SK-N-SH treated with all-trans-retinoic acid at 6 μM for 48 hours (cell line): ENCODE results near the gene HPCAL1.

Experiments used
- ATAC-seq: fragments of 200-7000 bp; cut with Tn5 transposase; 3 replicates; pipeline ENCODE4 v1.9.1; 2020; ENCODE audit warnings: mild to moderate bottlenecking, moderate library complexity
- ARNTL ChIP-seq: fragments of 450-650 bp; formaldehyde crosslinking; IDR thresholded peaks from 2 replicates; pipeline ENCODE4 v1.5.0; 2020; ENCODE audit warnings: low read depth, mild to moderate bottlenecking, moderate library complexity, borderline replicate concordance
- CSDC2 ChIP-seq: fragments of 250-450 bp; sonication (Bioruptor Pico); IDR thresholded peaks from 2 replicates; pipeline ENCODE4 v1.5.0; 2020; ENCODE audit warnings: mild to moderate bottlenecking, moderate library complexity
- CSRNP3 ChIP-seq: fragments of 250-450 bp; sonication (Bioruptor Pico); IDR thresholded peaks from 2 replicates; pipeline ENCODE4 v1.5.1; 2021; ENCODE audit warnings: mild to moderate bottlenecking, moderate library complexity
- GLIS3 ChIP-seq: fragments of 250-450 bp; sonication (Bioruptor Pico); IDR thresholded peaks from 2 replicates; pipeline ENCODE4 v1.5.0; 2020; ENCODE audit warnings: mild to moderate bottlenecking, moderate library complexity
- ISL1 ChIP-seq: fragments of 250-450 bp; sonication (Bioruptor Pico); IDR thresholded peaks from 2 replicates; pipeline ENCODE4 v2.1.2; 2022; ENCODE audit warnings: mild to moderate bottlenecking, moderate library complexity
- OSR1 ChIP-seq: fragments of 250-450 bp; sonication (Bioruptor Pico); IDR thresholded peaks from 2 replicates; pipeline ENCODE4 v1.8.0; 2022; ENCODE audit warnings: moderate library complexity, mild to moderate bottlenecking, inconsistent platforms
- PATZ1 ChIP-seq: fragments of 250-450 bp; sonication (Bioruptor Pico); IDR thresholded peaks from 2 replicates; pipeline ENCODE4 v1.8.0; 2020; ENCODE audit warnings: mild to moderate bottlenecking, moderate library complexity, borderline replicate concordance
- PPARA ChIP-seq: fragments of 250-450 bp; sonication (Bioruptor Pico); IDR thresholded peaks from 2 replicates; pipeline ENCODE4 v1.5.0; 2020; ENCODE audit warnings: mild to moderate bottlenecking, borderline replicate concordance
- RARB ChIP-seq: fragments of 250-450 bp; sonication (Bioruptor Pico); IDR thresholded peaks from 2 replicates; pipeline ENCODE4 v1.8.0; 2021; ENCODE audit warnings: mild to moderate bottlenecking, moderate library complexity
- SNAI2 ChIP-seq: fragments of 250-450 bp; sonication (Bioruptor Pico); IDR thresholded peaks from 2 replicates; pipeline ENCODE4 v1.5.0; 2020; ENCODE audit warnings: mild to moderate bottlenecking, moderate library complexity
- TCF4 ChIP-seq: fragments of 250-450 bp; sonication (Bioruptor Pico); IDR thresholded peaks from 2 replicates; pipeline ENCODE4 v1.8.0; 2021; ENCODE audit warnings: mild to moderate bottlenecking, moderate library complexity, borderline replicate concordance
- TOX ChIP-seq: fragments of 250-450 bp; sonication (Bioruptor Pico); IDR thresholded peaks from 2 replicates; pipeline ENCODE4 v1.8.0; 2021; ENCODE audit warnings: mild to moderate bottlenecking, moderate library complexity, borderline replicate concordance
- TSHZ2 ChIP-seq: fragments of 250-450 bp; sonication (Bioruptor Pico); IDR thresholded peaks from 2 replicates; pipeline ENCODE4 v1.5.0; 2020; ENCODE audit warnings: mild to moderate bottlenecking, moderate library complexity
- ZC3H10 ChIP-seq: fragments of 250-450 bp; sonication (Bioruptor Pico); IDR thresholded peaks from 2 replicates; pipeline ENCODE4 v1.5.1; 2021; ENCODE audit warnings: mild to moderate bottlenecking, moderate library complexity
- ZFP3 ChIP-seq: fragments of 250-450 bp; sonication (Bioruptor Pico); IDR thresholded peaks from 2 replicates; pipeline ENCODE4 v1.5.0; 2020; ENCODE audit warnings: mild to moderate bottlenecking, moderate library complexity
- ZNF565 ChIP-seq: fragments of 450-650 bp; formaldehyde crosslinking; conservative IDR thresholded peaks from 2 replicates; pipeline ENCODE4 v1.5.0; 2020; ENCODE audit warnings: low read depth, mild to moderate bottlenecking, moderate library complexity
- ZNF70 ChIP-seq: fragments of 450-650 bp; formaldehyde crosslinking; IDR thresholded peaks from 2 replicates; pipeline ENCODE4 v1.5.0; 2020; ENCODE audit warnings: mild to moderate bottlenecking, moderate library complexity
- ZNF8 ChIP-seq: fragments of 450-650 bp; formaldehyde crosslinking; IDR thresholded peaks from 2 replicates; pipeline ENCODE4 v1.5.0; 2020; ENCODE audit warnings: mild to moderate bottlenecking, moderate library complexity
- TF ChIP-seq, protein P1 (sequence below): fragments of 250-450 bp; sonication (Bioruptor Pico); IDR thresholded peaks from 2 replicates; pipeline ENCODE4 v1.8.0; 2021; ENCODE audit warnings: low read depth, mild to moderate bottlenecking, moderate library complexity, borderline replicate concordance

Gene HPCAL1

DNA sequence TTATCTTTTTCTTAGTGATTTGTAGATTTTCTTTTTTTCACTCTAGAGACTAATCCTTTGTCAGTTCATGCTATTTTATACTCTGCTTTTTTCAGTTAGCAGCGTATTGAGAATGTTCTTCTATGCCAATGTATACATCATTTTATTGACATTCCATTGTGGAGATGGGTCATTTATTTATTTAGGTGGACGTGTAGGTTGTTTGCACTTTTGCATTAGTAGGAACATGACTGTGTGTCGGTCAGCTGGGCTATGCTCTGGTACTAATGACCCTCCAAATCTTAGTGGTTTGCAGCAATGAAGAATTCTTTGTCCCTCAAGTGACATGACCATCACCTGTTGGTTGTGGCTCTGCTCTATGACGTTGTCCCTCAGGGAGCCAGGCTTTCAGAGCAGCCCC is 33.6 kb downstream of the HPCAL1 start:
- no peak for ATAC-seq
- TF ChIP-seq PATZ1 (no peak), ZNF70 (CRISPR knock-in tag) (no peak), CSRNP3 (CRISPR knock-in tag) (no peak), SNAI2 (CRISPR knock-in tag) (no peak), ZNF565 (no peak), OSR1 (CRISPR knock-in tag) (no peak)

GRCh38 chr2:10337449-10338269 is 35.0 kb downstream of the HPCAL1 start:
- TF ChIP-seq OSR1 (CRISPR knock-in tag) (no peak), RARB (no peak)
- TF ChIP-seq, protein P1, sequence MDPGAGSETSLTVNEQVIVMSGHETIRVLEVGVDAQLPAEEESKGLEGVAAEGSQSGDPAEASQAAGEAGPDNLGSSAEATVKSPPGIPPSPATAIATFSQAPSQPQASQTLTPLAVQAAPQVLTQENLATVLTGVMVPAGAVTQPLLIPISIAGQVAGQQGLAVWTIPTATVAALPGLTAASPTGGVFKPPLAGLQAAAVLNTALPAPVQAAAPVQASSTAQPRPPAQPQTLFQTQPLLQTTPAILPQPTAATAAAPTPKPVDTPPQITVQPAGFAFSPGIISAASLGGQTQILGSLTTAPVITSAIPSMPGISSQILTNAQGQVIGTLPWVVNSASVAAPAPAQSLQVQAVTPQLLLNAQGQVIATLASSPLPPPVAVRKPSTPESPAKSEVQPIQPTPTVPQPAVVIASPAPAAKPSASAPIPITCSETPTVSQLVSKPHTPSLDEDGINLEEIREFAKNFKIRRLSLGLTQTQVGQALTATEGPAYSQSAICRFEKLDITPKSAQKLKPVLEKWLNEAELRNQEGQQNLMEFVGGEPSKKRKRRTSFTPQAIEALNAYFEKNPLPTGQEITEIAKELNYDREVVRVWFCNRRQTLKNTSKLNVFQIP, result no peak
- ATAC-seq, result no peak

DNA sequence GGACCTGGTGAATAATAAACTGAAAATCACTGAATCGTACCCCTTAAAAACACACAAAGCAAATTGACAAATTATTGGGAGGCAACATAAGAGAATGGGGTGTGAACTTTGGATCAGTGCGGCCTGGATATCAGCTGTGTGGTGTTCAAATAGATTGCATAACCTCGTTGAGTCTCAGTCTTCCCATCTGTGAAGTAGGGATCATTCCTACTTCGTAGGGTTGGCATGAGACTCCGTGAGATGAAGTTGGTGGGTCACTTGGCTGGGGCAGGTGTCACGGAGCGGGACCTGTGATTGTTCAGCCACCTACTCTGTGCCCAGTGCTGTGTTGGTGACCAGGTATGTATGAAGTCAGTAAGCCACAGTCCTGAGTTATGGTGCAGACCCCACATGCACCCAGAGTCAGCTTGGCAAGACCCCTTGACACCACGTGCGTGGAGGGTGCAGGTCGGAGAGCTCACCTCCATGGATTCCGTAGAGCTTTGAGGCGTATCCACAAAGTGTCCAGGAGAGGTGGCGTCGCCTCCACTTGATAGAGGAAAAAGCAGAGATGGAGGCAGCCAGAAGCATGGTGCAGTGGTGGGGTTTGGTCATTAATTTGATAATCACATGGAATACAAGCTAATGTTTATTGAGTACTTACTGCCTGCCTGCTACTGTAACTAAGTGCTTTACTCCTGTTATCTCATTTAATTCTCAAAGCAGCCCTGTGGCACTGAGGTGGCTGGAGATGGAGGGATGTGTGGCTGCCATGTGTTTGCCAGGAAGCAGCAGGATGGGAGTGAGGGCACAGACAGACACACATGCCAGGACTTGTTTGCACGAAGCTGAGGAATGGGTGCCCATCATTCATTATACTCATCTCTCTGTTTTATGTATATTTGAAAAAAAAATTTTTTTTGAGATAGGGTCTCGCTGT is 35.8 kb downstream of the HPCAL1 start:
- ATAC-seq, result no peak; the same call in 2 of the 3 replicates
- peak; percentile 51; the same call in 1 of the 2 replicates for TF ChIP-seq TCF4 (CRISPR knock-in tag)
- no peak for TF ChIP-seq ARNTL (CRISPR knock-in tag)

GRCh38 chr2:10339647-10340592 is 37.2 kb downstream of the HPCAL1 start:
- TF ChIP-seq PATZ1, result no peak
- TF ChIP-seq, protein P1, result no peak
- TF ChIP-seq ZFP3, result no peak
- no peak for TF ChIP-seq ZC3H10
- TF ChIP-seq RARB, result no peak
- no peak for TF ChIP-seq ZNF8
- TF ChIP-seq ZNF70 (CRISPR knock-in tag), result no peak
- no peak for TF ChIP-seq ZNF565
- no peak for TF ChIP-seq PPARA
- TF ChIP-seq TOX (CRISPR knock-in tag), result no peak
- no peak for TF ChIP-seq ISL1 (CRISPR knock-in tag)
- TF ChIP-seq TSHZ2, result no peak
- TF ChIP-seq GLIS3, result no peak
- TF ChIP-seq CSDC2, result no peak
- ATAC-seq, result no peak
